GM19023 (cell line): Measurements from ENCODE around the gene STK31.
"Not testable (repeated sequence)": the region's sequence is repeated elsewhere in the genome, so short reads cannot be mapped to it uniquely, and the experiment has no call there.

Experiments used
- ATAC-seq: cut with Tn5 transposase; IDR thresholded peaks from one replicate; pipeline ENCODE4 v1.9.1; 2021; ENCODE audit warnings: mild to moderate bottlenecking, moderate library complexity; ENCODE audit not compliant: unreplicated experiment

Gene STK31, protein sequence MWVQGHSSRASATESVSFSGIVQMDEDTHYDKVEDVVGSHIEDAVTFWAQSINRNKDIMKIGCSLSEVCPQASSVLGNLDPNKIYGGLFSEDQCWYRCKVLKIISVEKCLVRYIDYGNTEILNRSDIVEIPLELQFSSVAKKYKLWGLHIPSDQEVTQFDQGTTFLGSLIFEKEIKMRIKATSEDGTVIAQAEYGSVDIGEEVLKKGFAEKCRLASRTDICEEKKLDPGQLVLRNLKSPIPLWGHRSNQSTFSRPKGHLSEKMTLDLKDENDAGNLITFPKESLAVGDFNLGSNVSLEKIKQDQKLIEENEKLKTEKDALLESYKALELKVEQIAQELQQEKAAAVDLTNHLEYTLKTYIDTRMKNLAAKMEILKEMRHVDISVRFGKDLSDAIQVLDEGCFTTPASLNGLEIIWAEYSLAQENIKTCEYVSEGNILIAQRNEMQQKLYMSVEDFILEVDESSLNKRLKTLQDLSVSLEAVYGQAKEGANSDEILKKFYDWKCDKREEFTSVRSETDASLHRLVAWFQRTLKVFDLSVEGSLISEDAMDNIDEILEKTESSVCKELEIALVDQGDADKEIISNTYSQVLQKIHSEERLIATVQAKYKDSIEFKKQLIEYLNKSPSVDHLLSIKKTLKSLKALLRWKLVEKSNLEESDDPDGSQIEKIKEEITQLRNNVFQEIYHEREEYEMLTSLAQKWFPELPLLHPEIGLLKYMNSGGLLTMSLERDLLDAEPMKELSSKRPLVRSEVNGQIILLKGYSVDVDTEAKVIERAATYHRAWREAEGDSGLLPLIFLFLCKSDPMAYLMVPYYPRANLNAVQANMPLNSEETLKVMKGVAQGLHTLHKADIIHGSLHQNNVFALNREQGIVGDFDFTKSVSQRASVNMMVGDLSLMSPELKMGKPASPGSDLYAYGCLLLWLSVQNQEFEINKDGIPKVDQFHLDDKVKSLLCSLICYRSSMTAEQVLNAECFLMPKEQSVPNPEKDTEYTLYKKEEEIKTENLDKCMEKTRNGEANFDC

DNA sequence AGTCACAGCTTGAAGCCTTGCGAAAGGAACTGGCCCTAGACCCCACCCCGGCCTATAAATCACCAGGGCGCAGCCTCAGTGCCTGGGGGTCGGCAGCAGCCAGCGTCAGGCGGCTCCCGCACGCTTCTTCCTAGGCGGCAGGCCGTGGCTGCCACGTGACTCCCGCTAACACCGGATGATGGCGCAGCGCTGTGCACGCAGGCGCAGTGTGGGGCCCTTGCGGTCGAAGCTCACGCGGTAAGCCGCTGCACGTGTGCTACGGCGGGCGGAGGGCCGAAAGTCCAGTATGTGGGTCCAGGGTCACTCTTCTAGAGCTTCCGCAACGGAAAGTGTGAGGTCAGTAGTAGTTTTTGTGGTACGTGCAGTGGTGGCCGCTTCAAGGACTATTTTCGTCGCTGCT lies at the start of gene STK31:
Gene STK31, plus strand, starts transcription at position 220 of the 400 bp plus-strand sequence. Its CDS starts 67 bp downstream, at position 287.
- no peak for ATAC-seq

DNA sequence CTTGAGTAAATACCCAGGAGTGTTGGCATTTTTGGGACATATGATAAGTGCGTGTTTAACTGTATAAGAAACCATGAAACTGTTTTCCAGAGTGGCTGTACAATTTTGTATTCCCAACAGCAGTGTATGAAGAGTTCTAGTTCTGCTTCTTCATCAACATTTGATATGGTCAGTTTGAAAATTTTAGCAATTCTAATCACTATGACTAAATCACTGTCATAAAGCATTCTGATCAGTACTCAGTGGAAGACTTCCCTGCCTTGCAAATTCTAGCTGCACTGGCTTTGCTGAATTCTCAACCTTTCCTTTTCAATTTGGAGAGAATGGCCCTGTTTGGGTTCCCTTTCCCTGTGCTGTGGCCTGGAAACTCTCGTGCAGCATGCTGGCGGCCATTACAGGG lies 48.6 kb upstream of the STK31 start:
- ATAC-seq: no peak

- ATAC-seq: no peak
Measured at GRCh38 chr7:23662124-23662983, 47.7 kb upstream of the STK31 start.

DNA sequence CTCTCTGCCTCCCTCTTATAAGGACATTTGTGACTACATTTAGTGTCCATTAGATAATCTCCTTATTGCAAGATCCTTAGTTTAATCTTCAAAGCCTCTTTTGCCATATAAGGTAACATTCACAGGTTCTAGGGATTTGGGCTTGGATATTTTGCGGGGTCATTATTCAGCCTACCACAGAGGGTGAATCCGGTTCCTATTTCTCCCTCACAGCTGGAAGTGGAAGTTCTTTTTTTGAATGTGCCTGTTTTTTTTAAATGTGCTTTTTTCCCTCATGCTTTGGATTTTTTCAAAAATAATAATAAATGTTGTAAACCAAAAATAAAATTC lies 47.1 kb upstream of the STK31 start:
- ATAC-seq: no peak

DNA sequence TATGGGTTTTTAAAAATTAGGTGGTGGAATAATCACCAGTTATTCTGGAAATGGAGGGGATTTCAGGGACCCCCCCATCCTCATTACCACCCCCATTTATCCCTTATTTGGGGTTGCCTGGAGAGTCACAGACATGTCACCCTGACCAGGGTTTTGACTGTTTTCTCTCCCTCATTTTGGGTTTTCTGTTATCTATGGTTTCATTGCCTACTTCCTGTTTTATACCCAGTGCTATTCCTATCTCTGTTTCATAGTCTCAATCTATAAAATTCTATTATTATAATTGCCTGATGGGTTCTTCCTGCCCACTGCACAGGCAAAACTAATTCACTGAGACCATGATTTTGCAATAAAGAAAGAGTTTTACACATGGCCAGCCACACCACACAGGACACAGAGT lies 45.9 kb upstream of the STK31 start:
- no peak for ATAC-seq

DNA sequence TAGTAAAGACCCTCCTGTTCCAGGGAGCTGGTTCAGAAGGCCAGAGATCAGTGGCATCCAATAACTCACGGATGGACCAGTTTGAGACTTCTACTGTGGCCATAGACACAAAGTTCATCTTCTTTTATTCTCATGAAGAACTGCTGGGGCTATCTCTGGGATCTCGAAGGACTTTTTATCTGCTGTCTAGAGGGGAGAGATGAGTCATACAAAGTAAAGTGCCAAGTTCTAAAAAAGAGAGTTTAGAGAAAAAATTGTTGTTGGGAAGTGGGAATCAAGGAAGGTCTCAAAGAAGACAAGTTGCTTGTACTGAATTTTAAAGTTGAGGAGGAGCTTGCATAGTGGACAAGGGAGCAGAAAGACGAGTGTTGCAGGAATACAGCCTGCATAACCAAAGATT lies 38.0 kb upstream of the STK31 start:
- ATAC-seq: no peak

- ATAC-seq: peak; percentile 98
Measured at GRCh38 chr7:23679898-23680413, 30.1 kb upstream of the STK31 start, which contains the start of gene FAM221A. TSS of gene FAM221A (plus strand) at chr7:23680199. CDS start at chr7:23680219, 20 bp downstream.

- peak; percentile 29 for ATAC-seq
Measured at GRCh38 chr7:23680414-23681405, 29.3 kb upstream of the STK31 start.

- not testable (repeated sequence) for ATAC-seq
Measured at GRCh38 chr7:23684041-23684440, 26.0 kb upstream of the STK31 start.

GRCh38 chr7:23685731-23686130 lies 24.3 kb upstream of the STK31 start:
- no peak for ATAC-seq

DNA sequence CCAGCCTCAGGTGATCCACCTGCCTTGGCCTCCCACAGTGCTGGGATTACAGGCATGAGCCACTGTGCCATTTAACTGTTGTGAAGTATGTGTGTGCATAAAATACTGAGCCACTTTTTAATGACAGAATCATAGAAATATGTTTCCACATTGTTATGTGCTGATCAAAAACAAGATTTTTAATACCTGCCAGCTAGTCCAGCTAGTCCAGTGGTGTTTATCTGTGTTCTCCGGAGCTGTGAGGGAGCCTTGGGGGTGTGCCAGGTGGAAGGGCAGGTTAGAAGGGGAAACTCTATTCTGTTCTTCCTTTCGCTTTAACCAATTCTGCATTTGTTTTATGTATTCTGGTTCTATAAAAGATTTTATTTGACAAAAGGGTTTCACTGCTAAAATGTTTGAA lies 23.0 kb upstream of the STK31 start:
- no peak for ATAC-seq

DNA sequence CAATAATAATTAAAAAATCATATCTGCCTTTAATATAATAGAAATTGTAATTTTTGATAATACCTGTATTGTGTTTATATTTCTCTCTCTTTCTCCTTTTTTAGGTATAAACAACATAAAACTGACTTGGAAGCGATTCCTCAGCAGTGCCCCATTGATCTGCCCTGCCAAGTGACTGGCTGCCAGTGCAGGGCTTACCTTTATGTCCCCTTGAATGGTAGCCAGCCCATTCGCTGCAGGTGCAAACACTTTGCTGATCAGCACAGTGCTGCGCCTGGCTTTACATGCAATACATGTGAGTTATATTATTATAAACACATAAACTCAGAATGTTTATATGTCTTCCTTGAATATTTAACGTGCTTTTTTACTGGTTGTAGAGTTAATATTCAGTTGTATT lies 20.9 kb upstream of the STK31 start:
- no peak for ATAC-seq

DNA sequence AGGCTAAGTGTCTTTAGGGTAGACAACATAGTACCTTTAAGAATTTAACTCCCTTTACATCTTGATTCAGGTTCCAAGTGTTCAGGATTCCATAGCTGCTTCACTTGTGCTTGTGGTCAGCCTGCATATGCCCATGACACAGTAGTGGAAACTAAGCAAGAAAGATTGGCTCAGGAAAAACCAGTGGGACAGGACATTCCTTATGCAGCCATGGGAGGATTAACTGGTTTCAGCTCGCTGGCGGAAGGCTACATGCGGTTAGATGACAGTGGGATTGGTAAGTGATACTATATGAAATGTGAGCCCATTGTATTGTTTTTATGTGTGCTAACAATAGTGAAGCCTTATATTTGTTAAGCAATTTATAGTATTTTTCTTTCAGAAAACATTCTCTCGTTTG lies 18.7 kb upstream of the STK31 start:
- no peak for ATAC-seq

GRCh38 chr7:23693224-23693623 lies 16.8 kb upstream of the STK31 start:
- no peak for ATAC-seq

GRCh38 chr7:23696916-23697441 lies 13.0 kb upstream of the STK31 start:
- ATAC-seq: peak; percentile 63

DNA sequence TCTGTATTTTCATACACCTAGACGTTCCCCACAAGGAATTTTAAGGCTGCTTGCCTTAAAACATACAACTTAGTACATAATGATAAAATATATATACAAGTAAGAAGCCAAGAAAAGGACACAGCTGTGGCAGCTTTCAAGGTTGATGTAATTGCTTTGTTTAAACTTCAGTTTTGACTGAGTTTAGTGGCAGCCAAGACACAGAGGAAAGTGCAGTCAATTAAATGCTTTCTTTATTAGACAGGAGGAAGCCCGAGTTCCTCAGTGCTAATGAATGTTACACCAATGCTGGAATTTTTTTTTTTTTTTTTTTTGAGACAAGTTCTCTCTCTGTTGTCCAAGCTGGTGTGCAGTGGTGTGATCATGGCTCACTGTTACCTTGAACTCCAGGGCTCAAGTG lies 11.2 kb upstream of the STK31 start:
- no peak for ATAC-seq

DNA sequence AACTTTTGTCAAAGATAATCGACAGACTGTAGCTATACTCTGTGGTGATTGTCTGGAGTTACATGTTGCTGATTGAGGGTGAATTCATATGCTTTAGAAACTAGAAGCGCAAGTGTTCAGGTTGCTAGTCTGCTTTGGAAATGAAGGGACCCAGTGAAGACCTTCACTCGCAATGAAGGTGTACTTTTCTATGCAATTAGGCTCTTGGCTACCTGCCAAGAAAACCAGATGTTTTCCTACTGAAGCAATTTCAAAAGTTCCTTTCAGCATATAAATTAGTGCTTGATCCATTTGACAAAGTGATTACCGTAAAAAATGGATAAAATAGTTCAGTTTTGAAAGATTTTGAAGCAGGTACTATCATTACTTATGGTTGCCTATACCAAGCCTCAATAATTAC lies 10.0 kb upstream of the STK31 start:
- ATAC-seq: no peak

GRCh38 chr7:23709081-23709750 lies 803 bp upstream of the STK31 start:
- no peak for ATAC-seq
